RPMI7951 (cell line): ENCODE measurements around the gene DNMT1. TPM values are rescaled to one million over a fixed set of nuclear protein-coding genes. Genes with fewer than 3 reads are reported as not detected.

Experiments
- DNase-seq: peaks from one replicate; pipeline ENCODE4 v3.0.0-alpha.2; 2012; ENCODE audit warnings: low read depth
- total RNA-seq: library from RNA; depleted of rRNA; stranded (reverse); fragments of >200 nt; shearing (Covaris generic); gene quantifications from 2 replicates; pipeline ENCODE4 v1.2.3, GENCODE V29; 2014

DNMT1 gene
- total RNA-seq, 1 experiment from 2014 or later, result 100 TPM

GRCh38 chr19:10114651-10115391 lies 79.9 kb downstream of the DNMT1 start:
- DNase-seq, result no peak

- DNase-seq, result no peak
Observed at GRCh38 chr19:10113964-10114650, 80.6 kb downstream of the DNMT1 start.

- DNase-seq, result no peak
Observed at GRCh38 chr19:10113592-10113963, 81.2 kb downstream of the DNMT1 start.

- DNase-seq, result no peak
Observed at GRCh38 chr19:10112895-10113591, 81.7 kb downstream of the DNMT1 start.

- peak; percentile 53 for DNase-seq
Observed at GRCh38 chr19:10112037-10112761, 82.6 kb downstream of the DNMT1 start.

- no peak for DNase-seq
Observed at GRCh38 chr19:10111405-10111811, 83.3 kb downstream of the DNMT1 start, which contains the start of gene P2RY11. Gene P2RY11, plus strand, starts transcription at chr19:10111693. Its CDS starts 29 bp downstream, at chr19:10111722.

GRCh38 chr19:10110972-10111317 lies 83.8 kb downstream of the DNMT1 start:
- DNase-seq, result no peak

GRCh38 chr19:10110076-10110971 lies 84.4 kb downstream of the DNMT1 start:
- DNase-seq, result no peak

GRCh38 chr19:10109528-10109927 lies 85.2 kb downstream of the DNMT1 start:
- no peak for DNase-seq

GRCh38 chr19:10107817-10108367 lies 86.9 kb downstream of the DNMT1 start:
- no peak for DNase-seq

GRCh38 chr19:10107254-10107653 lies 87.5 kb downstream of the DNMT1 start:
- no peak for DNase-seq

GRCh38 chr19:10106100-10106936 lies 88.4 kb downstream of the DNMT1 start, which contains the start of gene PPAN:
Gene PPAN, plus strand, starts transcription at chr19:10106362. Its CDS starts 33 bp downstream, at chr19:10106395.
- peak; percentile 97 for DNase-seq

GRCh38 chr19:10105509-10106099 lies 89.1 kb downstream of the DNMT1 start:
- no peak for DNase-seq

GRCh38 chr19:10104665-10105508 lies 89.9 kb downstream of the DNMT1 start:
- DNase-seq, result no peak

GRCh38 chr19:10104130-10104513 lies 90.6 kb downstream of the DNMT1 start:
- DNase-seq, result no peak

- no peak for DNase-seq
Observed at GRCh38 chr19:10102787-10103236, 91.9 kb downstream of the DNMT1 start.

GRCh38 chr19:10100163-10100785 lies 94.5 kb downstream of the DNMT1 start:
- DNase-seq, result no peak

- no peak for DNase-seq
Observed at GRCh38 chr19:10096615-10096963, 98.2 kb downstream of the DNMT1 start.
